C4-2B (cell line): ENCODE data around the gene AQP6.

Experiments used
- CTCF ChIP-seq: fragments of 450-650 bp; conservative IDR thresholded peaks from 2 replicates; pipeline ENCODE4 v1.5.1; 2017; ENCODE audit warnings: mild to moderate bottlenecking
- ZFX ChIP-seq: fragments of 450-650 bp; IDR thresholded peaks from 2 replicates; pipeline ENCODE4 v1.6.1; 2017

GRCh38 chr12:49967042-49967776, 5.5 kb upstream of the AQP6 start:
- TF ChIP-seq ZFX (no peak), CTCF (peak; percentile 98)
